HepG2 (cell line): Measurements from ENCODE around the gene GAL3ST2. TPM values are rescaled to one million over a fixed set of nuclear protein-coding genes. Genes with fewer than 3 reads are reported as not detected.

Experiments used
- ATAC-seq: fragments of 200-7000 bp; cut with Tn5 transposase; 3 replicates; pipeline ENCODE4 v1.9.1; 2020; ENCODE audit warnings: mild to moderate bottlenecking, moderate library complexity
- BruUV-seq: library from RNA; stranded (reverse); fragments of 400-500 nt; replicated peaks from 2 replicates; lab custom pipeline; 2021; lab: Mats Ljungman, UMichigan
- CTCF ChIA-PET: fragments of 300-600 bp; formaldehyde crosslinking; extraction: SDS; loops from one replicate; lab custom pipeline; 2021; ENCODE audit warnings: low total read pairs, inconsistent platforms, low intra/inter-chr PET ratio; lab: Yijun Ruan, JAX
- POLR2A ChIA-PET: fragments of 350-600 bp; sonication (Branson Sonifier 250); formaldehyde crosslinking; loops from one replicate; lab custom pipeline; 2020; ENCODE audit warnings: antibody characterized with exemption, inconsistent platforms; lab: Yijun Ruan, JAX
- DNase-seq: peaks from one replicate; pipeline ENCODE4 v3.0.0-alpha.2; 2015; ENCODE audit warnings: low spot score
- FAIRE-seq: peaks from 3 replicates; lab custom pipeline; 2011; peaks lifted over from hg19 to GRCh38; lab: Jason Lieb, UNC
- H2AFZ ChIP-seq: one replicate; pipeline ENCODE4 v1.6.1; 2011; ENCODE audit warnings: low read length, inconsistent platforms
- H3K27ac ChIP-seq: fragments of 300-600 bp; 3 replicates; pipeline ENCODE4 v1.8.0; 2011; ENCODE audit warnings: mixed run types, mild to moderate bottlenecking, mixed read lengths, low read length, inconsistent platforms; ENCODE audit not compliant: insufficient read depth; ENCODE audit errors: extremely low read length
- H3K27me3 ChIP-seq, 2 experiments: fragments of 200-600 bp in 1 of 2; 2 replicates in 1 of 2; 3 replicates in 1 of 2; pipeline versions ENCODE4 v1.6.0 to v1.8.0; 2011; ENCODE audit warnings: low read length in 2 of 2, mild to moderate bottlenecking in 2 of 2, moderate library complexity in 2 of 2, inconsistent platforms in 1 of 2; ENCODE audit not compliant: insufficient read depth in 2 of 2, control insufficient read depth in 1 of 2
- H3K36me3 ChIP-seq, 2 experiments: fragments of 200-600 bp in 1 of 2; replicated peaks in 1 of 2; 2 replicates in 1 of 2; 3 replicates in 1 of 2; pipeline versions ENCODE4 v1.5.1 to v1.8.0; 2011; ENCODE audit warnings: low read length in 2 of 2, inconsistent platforms in 1 of 2; ENCODE audit not compliant: insufficient read depth in 2 of 2, control insufficient read depth in 1 of 2
- H3K4me1 ChIP-seq: 2 replicates; pipeline ENCODE4 v1.5.1; 2012; ENCODE audit warnings: low read length, inconsistent platforms; ENCODE audit not compliant: insufficient read depth
- H3K4me2 ChIP-seq: 2 replicates; pipeline ENCODE4 v1.6.0; 2011; ENCODE audit warnings: low read depth, low read length, inconsistent platforms
- H3K4me3 ChIP-seq, 3 experiments: fragments of 200-600 bp in 1 of 3; sonication (generic), shearing (Covaris generic) in 1 of 3; replicated peaks in 1 of 3; 2 replicates each; pipeline ENCODE4 v1.5.1; 2011 to 2016; ENCODE audit warnings: low read length in 3 of 3, inconsistent platforms in 2 of 3, low read depth in 2 of 3, mild to moderate bottlenecking in 2 of 3, control low read depth in 1 of 3, mixed read lengths in 1 of 3; ENCODE audit not compliant: insufficient read depth in 1 of 3
- H3K79me2 ChIP-seq: one replicate; pipeline ENCODE4 v1.6.1; 2011; ENCODE audit warnings: low read length, inconsistent platforms; ENCODE audit not compliant: insufficient read depth
- H3K9ac ChIP-seq: 2 replicates; pipeline ENCODE4 v1.6.0; 2011; ENCODE audit warnings: mild to moderate bottlenecking, low read depth, low read length, inconsistent platforms; ENCODE audit not compliant: insufficient read depth
- H3K9me3 ChIP-seq: 2 replicates; pipeline ENCODE4 v1.5.1; 2012; ENCODE audit warnings: mild to moderate bottlenecking, low read length
- H4K20me1 ChIP-seq: 2 replicates; pipeline ENCODE4 v1.6.0; 2011; ENCODE audit warnings: inconsistent platforms, mild to moderate bottlenecking, low read length, moderate library complexity; ENCODE audit not compliant: insufficient read depth
- ADNP ChIP-seq: sonication (generic); formaldehyde crosslinking; IDR thresholded peaks from 2 replicates; pipeline ENCODE4 v1.4.0; 2020; ENCODE audit warnings: missing genetic modification reagents
- BCL6 ChIP-seq: IDR thresholded peaks from 2 replicates; pipeline ENCODE4 v1.6.1; 2016; ENCODE audit warnings: missing genetic modification reagents, missing compliant biosample characterization
- HDAC1 ChIP-seq: sonication (generic); formaldehyde crosslinking; IDR thresholded peaks from 2 replicates; pipeline ENCODE4 v1.5.1; 2020; ENCODE audit warnings: mild to moderate bottlenecking, missing genetic modification reagents
- KMT2B ChIP-seq: IDR thresholded peaks from 2 replicates; pipeline ENCODE4 v1.6.1; 2016; ENCODE audit warnings: missing genetic modification reagents, missing compliant biosample characterization
- LBX2 ChIP-seq: sonication (generic); formaldehyde crosslinking; IDR thresholded peaks from 2 replicates; pipeline ENCODE4 v1.5.0; 2020; ENCODE audit warnings: missing genetic modification reagents, mild to moderate bottlenecking, borderline replicate concordance
- MED13 ChIP-seq: sonication (generic); formaldehyde crosslinking; IDR thresholded peaks from 2 replicates; pipeline ENCODE4 v1.5.0; 2020; ENCODE audit warnings: missing genetic modification reagents
- MXI1 ChIP-seq: IDR thresholded peaks from 3 replicates; pipeline ENCODE4 v1.6.1; 2012; ENCODE audit warnings: low read depth, low read length, inconsistent platforms, borderline replicate concordance
- REPIN1 ChIP-seq: sonication (generic); formaldehyde crosslinking; IDR thresholded peaks from 2 replicates; pipeline ENCODE4 v1.8.0; 2022; ENCODE audit warnings: missing genetic modification reagents, low read depth, mild to moderate bottlenecking, borderline replicate concordance
- SRF ChIP-seq: IDR thresholded peaks from 2 replicates; pipeline ENCODE4 v1.6.1; 2011; ENCODE audit warnings: mild to moderate bottlenecking, low read depth, low read length, moderate library complexity
- TEAD3 ChIP-seq: optimal IDR thresholded peaks from 2 replicates; pipeline ENCODE3; 2016; ENCODE audit warnings: borderline replicate concordance
- THAP11 ChIP-seq: IDR thresholded peaks from 2 replicates; pipeline ENCODE4 v1.6.1; 2016; ENCODE audit warnings: missing biosample characterization, missing genetic modification reagents
- ZNF256 ChIP-seq: sonication (generic); formaldehyde crosslinking; conservative IDR thresholded peaks from 2 replicates; pipeline ENCODE4 v1.4.0; 2020; ENCODE audit warnings: missing genetic modification reagents
- ZNF329 ChIP-seq: sonication (generic); formaldehyde crosslinking; IDR thresholded peaks from 2 replicates; pipeline ENCODE4 v1.9.0; 2021; ENCODE audit warnings: low read depth, mild to moderate bottlenecking, missing genetic modification reagents
- ZNF451 ChIP-seq: sonication (generic); formaldehyde crosslinking; IDR thresholded peaks from 2 replicates; pipeline ENCODE4 v1.5.0; 2020; ENCODE audit warnings: mild to moderate bottlenecking, missing genetic modification reagents
- ZNF639 ChIP-seq: conservative IDR thresholded peaks from 2 replicates; pipeline ENCODE4 v1.6.1; 2018; ENCODE audit warnings: missing genetic modification reagents
- ZNF670 ChIP-seq: sonication (generic); formaldehyde crosslinking; IDR thresholded peaks from 2 replicates; pipeline ENCODE4 v1.8.0; 2022; ENCODE audit warnings: mild to moderate bottlenecking, missing genetic modification reagents, borderline replicate concordance
- WGBS: methylation state at CpG from one replicate; pipeline ENCODE4 v1.1.6; 2017; ENCODE audit warnings: low lambda C conversion rate; 5-methylcytosine and 5-hydroxymethylcytosine counted together
- in situ Hi-C: cut with HindIII; loops from 2 replicates; pipeline ENCODE4 v1.10.0; 2017; ENCODE audit warnings: low pct_unique_long_range_greater_than_20kb; ENCODE audit not compliant: extremely low pct_ligation_motif_present
- intact Hi-C: fragments of 100-400 bp; cut with micrococcal nuclease; formaldehyde crosslinking; loops from one replicate; pipeline ENCODE4 v1.10.0; 2022; ENCODE audit not compliant: unreplicated experiment
- polyA plus RNA-seq, 8 experiments: library from polyadenylated mRNA; depleted of rRNA in 3 of 8; stranded (reverse) in 7 of 8; unstranded in 1 of 8; fragments of >200 nt; fragmentation: Illumina TruSeq in 4 of 8; extraction: Trizol in 4 of 8; gene quantifications; 2 replicates each; pipeline versions ENCODE4 v1.2.1 to v1.2.3, GENCODE V29; 2011 to 2016; ENCODE audit warnings: low read depth in 4 of 8, missing spikeins in 1 of 8, mixed read lengths in 1 of 8; ENCODE audit not compliant: insufficient read depth in 1 of 8
- total RNA-seq, 5 experiments: library from RNA; depleted of rRNA; stranded (reverse); fragments of >200 nt; fragmentation: Illumina TruSeq; extraction: Trizol; gene quantifications; 2 replicates each; pipeline ENCODE4 v1.2.3, GENCODE V29; 2016; ENCODE audit warnings: low read depth in 1 of 5
- TF ChIP-seq, protein P1 (sequence below): sonication (generic); formaldehyde crosslinking; IDR thresholded peaks from 2 replicates; pipeline ENCODE4 v1.8.0; 2022; ENCODE audit warnings: missing genetic modification reagents, low read depth, mild to moderate bottlenecking, borderline replicate concordance
- TF ChIP-seq, protein P2 (sequence below): sonication (generic); formaldehyde crosslinking; IDR thresholded peaks from 2 replicates; pipeline ENCODE4 v1.4.0; 2020; ENCODE audit warnings: missing genetic modification reagents, borderline replicate concordance

Gene GAL3ST2
- total and polyA plus RNA-seq, 2 of the 13 experiments (the other 11 are each of a cell fraction or from before 2014, with no cell fraction given), result 0.17 to 0.20 TPM

- no TSS peak for BruUV-seq
- H3K79me2 ChIP-seq, result peaks cover 52% of the 10 kb centered on the region
- H3K27ac ChIP-seq, result peak overlapping the region; percentile 84
- FAIRE-seq (no peak), DNase-seq (no peak), ATAC-seq (no peak)
- peaks cover 0 to 6% of the 10 kb centered on the region in 2 experiments; a peak in 3 of 5 replicates for H3K36me3 ChIP-seq
- CTCF ChIA-PET, result no interaction called here
- H4K20me1 ChIP-seq, result peaks cover 10% of the 10 kb centered on the region; the same call in 1 of the 2 replicates
- WGBS, result 58% methylated on average over 22 of the region's 28 CpGs
- POLR2A ChIA-PET, result interaction anchor here (0.7 to 4.2 kb wide), 7 partner anchors 24 to 124 kb away, joined by 3 to 218 read pairs (median 12); partner anchors contain the start of genes D2HGDH, DTYMK, GAL3ST2 and ING5
- no peaks in the 10 kb centered on the region for H3K9me3 ChIP-seq
- in situ Hi-C loops (no loop called here), intact Hi-C loops (no loop called here)
- peaks cover 36% of the 10 kb centered on the region for H3K4me1 ChIP-seq
- no peaks in the 10 kb centered on the region; a peak in 1 of 5 replicates for H3K27me3 ChIP-seq
- H3K4me2 ChIP-seq, result peak overlapping the region; percentile 88
- H3K4me3 ChIP-seq, result peak overlapping the region; percentile 73 to 85 (median 81)
- H3K9ac ChIP-seq, result peak overlapping the region; percentile 90
- no peak overlapping the region for H2AFZ ChIP-seq
- TF ChIP-seq LBX2 (CRISPR knock-in tag), result no peak
- no peak for TF ChIP-seq THAP11 (CRISPR knock-in tag)
- TF ChIP-seq MXI1, result no peak
- no peak for TF ChIP-seq MED13 (CRISPR knock-in tag)
- no peak for TF ChIP-seq ZNF329 (CRISPR knock-in tag)
- no peak for TF ChIP-seq ZNF639 (CRISPR knock-in tag)
- TF ChIP-seq ZNF256, result no peak
- TF ChIP-seq, protein P1, sequence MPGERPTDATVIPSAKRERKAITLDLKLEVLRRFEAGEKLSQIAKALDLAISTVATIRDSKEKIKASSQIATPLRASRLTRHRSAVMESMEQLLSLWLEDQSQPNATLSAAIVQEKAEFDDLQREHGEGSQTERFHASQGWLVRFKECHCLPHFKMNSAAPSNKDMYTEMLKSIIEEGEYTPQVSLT (CRISPR knock-in tag), result no peak
- 0 out of 2 replicates have a peak, but pooled peaks have one; percentile 12 for TF ChIP-seq REPIN1 (CRISPR knock-in tag)
- no peak; the same call in 1 of the 2 replicates for TF ChIP-seq HDAC1 (CRISPR knock-in tag)
- no peak for TF ChIP-seq SRF
- TF ChIP-seq KMT2B (CRISPR knock-in tag), result no peak
- TF ChIP-seq, protein P2, sequence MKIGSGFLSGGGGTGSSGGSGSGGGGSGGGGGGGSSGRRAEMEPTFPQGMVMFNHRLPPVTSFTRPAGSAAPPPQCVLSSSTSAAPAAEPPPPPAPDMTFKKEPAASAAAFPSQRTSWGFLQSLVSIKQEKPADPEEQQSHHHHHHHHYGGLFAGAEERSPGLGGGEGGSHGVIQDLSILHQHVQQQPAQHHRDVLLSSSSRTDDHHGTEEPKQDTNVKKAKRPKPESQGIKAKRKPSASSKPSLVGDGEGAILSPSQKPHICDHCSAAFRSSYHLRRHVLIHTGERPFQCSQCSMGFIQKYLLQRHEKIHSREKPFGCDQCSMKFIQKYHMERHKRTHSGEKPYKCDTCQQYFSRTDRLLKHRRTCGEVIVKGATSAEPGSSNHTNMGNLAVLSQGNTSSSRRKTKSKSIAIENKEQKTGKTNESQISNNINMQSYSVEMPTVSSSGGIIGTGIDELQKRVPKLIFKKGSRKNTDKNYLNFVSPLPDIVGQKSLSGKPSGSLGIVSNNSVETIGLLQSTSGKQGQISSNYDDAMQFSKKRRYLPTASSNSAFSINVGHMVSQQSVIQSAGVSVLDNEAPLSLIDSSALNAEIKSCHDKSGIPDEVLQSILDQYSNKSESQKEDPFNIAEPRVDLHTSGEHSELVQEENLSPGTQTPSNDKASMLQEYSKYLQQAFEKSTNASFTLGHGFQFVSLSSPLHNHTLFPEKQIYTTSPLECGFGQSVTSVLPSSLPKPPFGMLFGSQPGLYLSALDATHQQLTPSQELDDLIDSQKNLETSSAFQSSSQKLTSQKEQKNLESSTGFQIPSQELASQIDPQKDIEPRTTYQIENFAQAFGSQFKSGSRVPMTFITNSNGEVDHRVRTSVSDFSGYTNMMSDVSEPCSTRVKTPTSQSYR (CRISPR knock-in tag), result no peak
- no peak for TF ChIP-seq ZNF451 (CRISPR knock-in tag)
- TF ChIP-seq ZNF670 (CRISPR knock-in tag), result no peak
- no peak for TF ChIP-seq BCL6 (CRISPR knock-in tag)
- TF ChIP-seq TEAD3 (CRISPR knock-in tag), result no peak
- TF ChIP-seq ADNP (CRISPR knock-in tag), result no peak
Observed at GRCh38 chr2:241810307-241811200, 33.9 kb downstream of the GAL3ST2 start.
